D721Med (cell line): ENCODE data around the gene PROSER2.

Experiments
- DNase-seq: peaks from one replicate; pipeline ENCODE4 v3.0.0; 2011; ENCODE audit warnings: low spot score; ENCODE audit not compliant: insufficient read length
- FAIRE-seq: peaks from 2 replicates; lab custom pipeline; 2011; peaks lifted over from hg19 to GRCh38; lab: Jason Lieb, UNC
- TF ChIP-seq, protein P1 (sequence below): IDR thresholded peaks from 2 replicates; pipeline ENCODE4 v1.5.1; 2012; ENCODE audit warnings: mild to moderate bottlenecking, control low read depth; ENCODE audit not compliant: insufficient read depth; ENCODE audit errors: missing control alignments

The PROSER2 gene

DNA sequence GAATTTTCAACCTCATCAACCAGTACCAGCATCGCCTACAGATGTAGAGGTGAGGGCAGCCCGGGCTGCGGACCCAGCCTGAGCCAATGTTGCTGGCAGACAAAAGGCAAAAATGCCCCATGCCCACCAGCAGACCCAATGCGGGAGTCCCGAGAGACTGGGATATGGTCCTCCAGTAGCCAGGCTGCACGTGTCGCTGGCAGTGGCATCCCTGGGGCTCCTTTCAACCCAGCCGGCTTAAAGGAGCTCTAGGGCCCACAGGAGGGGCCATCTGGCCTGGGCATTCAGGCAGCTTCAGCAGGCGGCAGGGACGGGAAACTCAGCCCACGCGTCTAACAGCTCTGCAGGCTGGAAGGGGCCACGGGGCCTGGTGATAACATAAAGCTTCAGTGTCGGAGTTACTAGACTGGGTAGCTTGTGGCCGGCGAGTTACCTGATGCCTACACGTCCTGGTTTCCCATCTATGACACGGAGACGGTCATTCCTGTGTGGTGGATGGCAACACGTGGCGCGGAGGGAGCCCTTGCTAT lies 70.7 kb downstream of the PROSER2 start:
- TF ChIP-seq, protein P1, sequence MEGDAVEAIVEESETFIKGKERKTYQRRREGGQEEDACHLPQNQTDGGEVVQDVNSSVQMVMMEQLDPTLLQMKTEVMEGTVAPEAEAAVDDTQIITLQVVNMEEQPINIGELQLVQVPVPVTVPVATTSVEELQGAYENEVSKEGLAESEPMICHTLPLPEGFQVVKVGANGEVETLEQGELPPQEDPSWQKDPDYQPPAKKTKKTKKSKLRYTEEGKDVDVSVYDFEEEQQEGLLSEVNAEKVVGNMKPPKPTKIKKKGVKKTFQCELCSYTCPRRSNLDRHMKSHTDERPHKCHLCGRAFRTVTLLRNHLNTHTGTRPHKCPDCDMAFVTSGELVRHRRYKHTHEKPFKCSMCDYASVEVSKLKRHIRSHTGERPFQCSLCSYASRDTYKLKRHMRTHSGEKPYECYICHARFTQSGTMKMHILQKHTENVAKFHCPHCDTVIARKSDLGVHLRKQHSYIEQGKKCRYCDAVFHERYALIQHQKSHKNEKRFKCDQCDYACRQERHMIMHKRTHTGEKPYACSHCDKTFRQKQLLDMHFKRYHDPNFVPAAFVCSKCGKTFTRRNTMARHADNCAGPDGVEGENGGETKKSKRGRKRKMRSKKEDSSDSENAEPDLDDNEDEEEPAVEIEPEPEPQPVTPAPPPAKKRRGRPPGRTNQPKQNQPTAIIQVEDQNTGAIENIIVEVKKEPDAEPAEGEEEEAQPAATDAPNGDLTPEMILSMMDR, result no peak
- DNase-seq (no peak), FAIRE-seq (no peak)

DNA sequence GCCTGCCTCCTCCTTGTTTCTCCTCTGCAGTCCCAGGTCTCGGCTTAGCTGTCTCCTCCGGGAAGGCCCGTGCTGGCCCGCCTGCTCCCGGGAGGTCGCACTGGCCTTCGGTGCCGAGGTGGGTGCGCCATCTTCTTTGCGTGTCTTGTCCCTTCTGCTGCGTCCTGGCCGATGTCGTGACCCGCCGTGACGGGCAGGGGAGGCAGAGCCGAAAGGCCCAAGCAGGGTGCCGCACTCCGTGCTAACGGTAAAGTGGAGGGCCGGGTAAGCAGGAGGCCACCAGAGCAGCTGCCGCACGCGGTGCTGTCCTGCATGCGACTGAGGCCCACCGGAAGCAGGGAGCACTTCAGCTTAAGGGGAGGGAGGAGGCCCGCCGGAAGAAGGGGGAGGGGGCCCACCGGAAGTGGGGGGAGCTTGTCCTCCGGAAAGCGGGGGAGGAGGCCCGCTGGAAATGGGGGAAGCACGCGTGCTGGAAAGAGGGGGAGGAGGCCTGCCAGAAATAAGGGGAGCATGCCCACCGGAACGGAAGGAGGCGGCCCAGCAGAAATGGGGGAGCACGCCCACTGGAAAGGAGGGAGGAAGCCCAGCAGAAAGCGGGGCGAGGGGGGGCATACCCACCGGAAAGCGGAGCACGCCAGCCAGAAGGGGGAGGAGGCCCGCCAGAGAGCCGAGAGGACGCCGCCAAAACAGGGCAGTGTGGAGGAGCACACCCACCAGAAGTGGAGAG lies 71.4 kb downstream of the PROSER2 start:
- FAIRE-seq (no peak), DNase-seq (no peak)
- TF ChIP-seq, protein P1, result no peak

DNA sequence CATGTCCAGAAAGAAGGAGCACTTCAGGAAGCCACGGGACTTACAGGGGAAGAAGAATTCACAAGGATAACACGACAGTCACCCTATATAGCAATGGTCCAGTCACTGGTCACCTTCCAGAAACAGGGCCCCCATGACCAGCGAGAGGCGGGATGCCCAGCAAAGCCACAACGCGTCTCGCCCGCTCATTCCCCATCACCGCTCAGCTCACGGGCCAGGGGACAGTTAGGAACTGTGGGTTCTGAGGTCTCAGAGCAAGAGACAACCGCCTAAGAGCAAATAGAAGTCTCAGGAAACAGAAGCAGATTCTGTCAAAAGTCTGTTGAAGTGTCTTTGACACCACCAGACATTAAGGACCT lies 71.9 kb downstream of the PROSER2 start:
- TF ChIP-seq, protein P1, result no peak
- FAIRE-seq, result no peak
- no peak for DNase-seq

DNA sequence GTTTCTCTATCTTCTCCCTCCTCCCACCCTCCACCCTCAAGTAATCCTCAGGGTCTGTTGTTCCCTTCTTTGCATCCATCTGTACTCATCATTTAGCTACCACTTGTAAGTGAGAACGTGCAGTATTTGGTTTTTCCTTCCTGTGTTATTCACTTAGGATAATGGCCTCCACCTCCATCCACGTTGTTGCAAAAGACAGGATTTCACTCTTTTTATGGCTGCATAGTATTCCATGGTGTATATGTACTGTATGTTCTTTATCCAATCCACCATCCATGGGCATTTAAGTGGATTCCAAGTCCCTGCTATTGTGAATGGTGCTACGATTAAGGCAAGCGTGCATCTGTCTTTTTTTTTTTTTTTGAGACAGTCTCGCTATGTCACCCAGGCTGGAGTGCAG lies 72.4 kb downstream of the PROSER2 start:
- TF ChIP-seq, protein P1, result no peak
- DNase-seq (no peak), FAIRE-seq (no peak)

DNA sequence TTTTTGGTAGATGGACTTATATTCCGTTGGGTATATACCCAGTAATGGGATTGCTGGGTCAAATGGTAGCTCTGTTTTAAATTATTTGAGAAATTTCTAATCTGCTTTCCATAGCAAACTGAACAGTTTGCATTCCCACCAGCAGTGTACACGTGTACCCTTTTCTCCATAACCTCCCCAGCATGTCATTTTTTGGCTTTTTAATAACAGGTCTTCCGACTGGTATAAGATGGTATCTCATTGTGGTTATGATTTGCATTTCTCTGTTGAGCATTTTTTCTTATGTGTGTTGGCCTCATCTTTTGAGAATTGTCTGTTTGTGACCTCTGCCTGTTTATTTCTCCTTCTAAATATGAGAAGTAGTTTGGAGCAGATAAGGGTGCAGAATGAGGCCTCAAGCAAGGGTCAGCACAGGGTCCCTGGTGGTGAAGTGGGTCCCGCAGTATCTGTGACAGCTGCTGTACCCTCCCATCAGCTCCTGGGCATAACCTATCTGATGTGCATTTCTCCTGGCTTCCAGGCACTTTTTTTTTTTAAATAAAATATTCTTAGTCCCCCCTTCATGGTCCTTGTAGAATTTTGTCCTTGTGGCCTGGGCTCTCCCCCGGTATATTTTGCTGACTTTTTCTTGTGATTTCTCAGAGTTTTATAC lies 73.5 kb downstream of the PROSER2 start:
- DNase-seq (no peak), FAIRE-seq (no peak)
- TF ChIP-seq, protein P1, result no peak

DNA sequence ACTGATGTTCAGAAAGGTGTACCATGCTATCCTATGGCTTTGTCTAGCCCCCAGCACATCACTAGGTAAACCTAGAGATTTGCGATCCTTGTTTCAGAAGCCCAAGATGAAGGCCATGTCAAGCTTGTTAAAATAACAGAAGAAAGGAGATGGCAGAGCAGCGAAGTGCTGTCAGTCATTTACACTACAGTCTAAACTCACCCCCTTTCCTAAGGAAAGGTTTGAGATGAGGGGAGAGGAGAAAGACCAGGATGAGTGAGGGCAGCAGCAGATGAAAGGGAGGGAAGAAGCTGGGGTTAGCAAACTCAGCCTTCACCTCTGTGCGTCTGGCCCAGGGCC lies 74.8 kb downstream of the PROSER2 start:
- TF ChIP-seq, protein P1, result no peak
- FAIRE-seq (no peak), DNase-seq (no peak)
